ENCODE data around the gene ATP6V0D1.

Gene ATP6V0D1

GRCh38 chr16:67451061-67451703 lies 29.8 kb downstream of the ATP6V0D1 start:
- DNase-seq: peak in 6 of 42 donors; percentile 28 to 60 (median 34)
- intact Hi-C loops (cut with DNase I): no loop called here

- intact Hi-C loops (cut with DNase I): no loop called here
Observed at GRCh38 chr16:67449739-67450138, 31.2 kb downstream of the ATP6V0D1 start.

GRCh38 chr16:67449336-67449735 lies 31.6 kb downstream of the ATP6V0D1 start:
- DNase-seq: no peak
- intact Hi-C loops (cut with DNase I): no loop called here

More at GRCh38 chr16:67449739-67450138, 31.2 kb downstream of the ATP6V0D1 start:
- no peak for DNase-seq

- intact Hi-C loops (cut with DNase I): no loop called here
- no peak for DNase-seq
Observed at GRCh38 chr16:67448580-67448979, 32.4 kb downstream of the ATP6V0D1 start.

- DNase-seq: peak in 16 of 42 donors; percentile 19 to 73 (median 40)
- intact Hi-C loops (cut with DNase I): no loop called here
Observed at GRCh38 chr16:67447508-67448076, 33.4 kb downstream of the ATP6V0D1 start.

GRCh38 chr16:67446968-67447507 lies 33.9 kb downstream of the ATP6V0D1 start:
- intact Hi-C loops (cut with DNase I): no loop called here
- DNase-seq: no peak

- DNase-seq: peak in 1 of 42 donors; percentile 29
- intact Hi-C loops (cut with DNase I): no loop called here
Observed at GRCh38 chr16:67445913-67446907, 34.7 kb downstream of the ATP6V0D1 start.

- no peak for DNase-seq
Observed at GRCh38 chr16:67445441-67445912, 35.5 kb downstream of the ATP6V0D1 start.

GRCh38 chr16:67445126-67445426 lies 35.9 kb downstream of the ATP6V0D1 start:
- intact Hi-C loops (cut with DNase I): no loop called here
- DNase-seq: no peak

More at GRCh38 chr16:67445441-67445912, 35.5 kb downstream of the ATP6V0D1 start:
- intact Hi-C loops (cut with DNase I): no loop called here

GRCh38 chr16:67444259-67445125 lies 36.5 kb downstream of the ATP6V0D1 start:
- intact Hi-C loops (cut with DNase I): no loop called here
- DNase-seq: peak in 17 of 42 donors; percentile 11 to 66 (median 48)

GRCh38 chr16:67443265-67443664 lies 37.7 kb downstream of the ATP6V0D1 start:
- no peak for DNase-seq

GRCh38 chr16:67442581-67443255 lies 38.2 kb downstream of the ATP6V0D1 start:
- intact Hi-C loops (cut with DNase I): no loop called here
- no peak for DNase-seq

More at GRCh38 chr16:67443265-67443664, 37.7 kb downstream of the ATP6V0D1 start:
- intact Hi-C loops (cut with DNase I): no loop called here

GRCh38 chr16:67441907-67442306 lies 39.0 kb downstream of the ATP6V0D1 start:
- DNase-seq: no peak
- intact Hi-C loops (cut with DNase I): no loop called here

- intact Hi-C loops (cut with DNase I): no loop called here
- DNase-seq: peak in 26 of 42 donors; percentile 14 to 77 (median 46)
Observed at GRCh38 chr16:67441271-67441753, 39.6 kb downstream of the ATP6V0D1 start.

GRCh38 chr16:67438824-67439393 lies 42.0 kb downstream of the ATP6V0D1 start:
- intact Hi-C loops (cut with DNase I): no loop called here
- no peak for DNase-seq

GRCh38 chr16:67438098-67438791 lies 42.7 kb downstream of the ATP6V0D1 start:
- DNase-seq: no peak
- intact Hi-C loops (cut with DNase I): no loop called here

- DNase-seq: no peak
- intact Hi-C loops (cut with DNase I): no loop called here
Observed at GRCh38 chr16:67437513-67437912, 43.4 kb downstream of the ATP6V0D1 start.
